ENCODE results near the gene REXO4.

GRCh38 chr9:133460405-133461175 lies 42.8 kb upstream of the REXO4 start:
- TF ChIP-seq POLR2A (IDR thresholded peaks at IDR 0.05) (no peak), CTCF (IDR thresholded peaks at IDR 0.05) (no peak)

Measured in gastroesophageal sphincter (tissue), 3 donors.